ENCODE data around the gene ARID1B. TPM values are rescaled to one million over a fixed set of nuclear protein-coding genes. Genes with fewer than 3 reads are reported as not detected.

ARID1B gene
- total and polyA plus RNA-seq, 2 of the 13 experiments (the other 11 are each of a cell fraction or from before 2014, with no cell fraction given): 20.1 to 32.6 TPM

GRCh38 chr6:156988276-156989158 lies 211.3 kb downstream of the ARID1B start:
- Histone ChIP-seq H2AFZ (ENCODE audit: low read length) (no peak overlapping the region), H4K20me1 (ENCODE audit: insufficient read depth, low read length) (peaks cover 13% of the 10 kb centered on the region), H3K4me1 (ENCODE audit: insufficient read depth, low read length) (peaks cover 42% of the 10 kb centered on the region), H3K27ac (ENCODE audit: extremely low read length, insufficient read depth, low read length) (no peak overlapping the region), H3K4me3 (replicated peaks in 1 of 3; ENCODE audit: insufficient read depth in 1 of 3, low read depth in 2 of 3, low read length in 3 of 3) (no peak overlapping the region), H3K79me2 (ENCODE audit: insufficient read depth, low read length) (peaks cover 37% of the 10 kb centered on the region), H3K9me3 (ENCODE audit: low read length) (no peaks in the 10 kb centered on the region), H3K36me3 (replicated peaks in 1 of 2; ENCODE audit: control insufficient read depth in 1 of 2, insufficient read depth in 2 of 2, low read length in 2 of 2) (no peaks in the 10 kb centered on the region), H3K4me2 (ENCODE audit: low read depth, low read length) (no peak overlapping the region), H3K27me3 (ENCODE audit: control insufficient read depth in 1 of 2, insufficient read depth in 2 of 2, low read length in 2 of 2) (no peaks in the 10 kb centered on the region), H3K9ac (ENCODE audit: insufficient read depth, low read depth, low read length) (no peak overlapping the region)
- ATAC-seq (peak; percentile 73), DNase-seq (ENCODE audit: low spot score) (peak; percentile 39), FAIRE-seq (no peak)
- 91% methylated on average over 6 of the region's 6 CpGs for WGBS (ENCODE audit: low lambda C conversion rate)
- CTCF ChIA-PET (ENCODE audit: low intra/inter-chr PET ratio, low total read pairs): no interaction called here
- intact Hi-C loops (cut with micrococcal nuclease; ENCODE audit: unreplicated experiment) (no loop called here), in situ Hi-C loops (cut with HindIII; ENCODE audit: extremely low pct_ligation_motif_present, low pct_unique_long_range_greater_than_20kb) (no loop called here)
- no TSS peak for BruUV-seq (replicated peaks)
- POLR2A ChIA-PET: no interaction called here
- TF ChIP-seq ZNF687 (CRISPR knock-in tag; IDR thresholded peaks at IDR 0.05): no peak
- TF ChIP-seq NFKBIZ (CRISPR knock-in tag; IDR thresholded peaks at IDR 0.05): no peak
- TF ChIP-seq MEF2D (CRISPR knock-in tag; IDR thresholded peaks at IDR 0.05): no peak
- peak; percentile 70 for TF ChIP-seq RBM22 (optimal IDR thresholded peaks at IDR 0.05; ENCODE audit: low read length)
- TF ChIP-seq ZNF768 (CRISPR knock-in tag; IDR thresholded peaks at IDR 0.05): no peak
- TF ChIP-seq, protein P1, sequence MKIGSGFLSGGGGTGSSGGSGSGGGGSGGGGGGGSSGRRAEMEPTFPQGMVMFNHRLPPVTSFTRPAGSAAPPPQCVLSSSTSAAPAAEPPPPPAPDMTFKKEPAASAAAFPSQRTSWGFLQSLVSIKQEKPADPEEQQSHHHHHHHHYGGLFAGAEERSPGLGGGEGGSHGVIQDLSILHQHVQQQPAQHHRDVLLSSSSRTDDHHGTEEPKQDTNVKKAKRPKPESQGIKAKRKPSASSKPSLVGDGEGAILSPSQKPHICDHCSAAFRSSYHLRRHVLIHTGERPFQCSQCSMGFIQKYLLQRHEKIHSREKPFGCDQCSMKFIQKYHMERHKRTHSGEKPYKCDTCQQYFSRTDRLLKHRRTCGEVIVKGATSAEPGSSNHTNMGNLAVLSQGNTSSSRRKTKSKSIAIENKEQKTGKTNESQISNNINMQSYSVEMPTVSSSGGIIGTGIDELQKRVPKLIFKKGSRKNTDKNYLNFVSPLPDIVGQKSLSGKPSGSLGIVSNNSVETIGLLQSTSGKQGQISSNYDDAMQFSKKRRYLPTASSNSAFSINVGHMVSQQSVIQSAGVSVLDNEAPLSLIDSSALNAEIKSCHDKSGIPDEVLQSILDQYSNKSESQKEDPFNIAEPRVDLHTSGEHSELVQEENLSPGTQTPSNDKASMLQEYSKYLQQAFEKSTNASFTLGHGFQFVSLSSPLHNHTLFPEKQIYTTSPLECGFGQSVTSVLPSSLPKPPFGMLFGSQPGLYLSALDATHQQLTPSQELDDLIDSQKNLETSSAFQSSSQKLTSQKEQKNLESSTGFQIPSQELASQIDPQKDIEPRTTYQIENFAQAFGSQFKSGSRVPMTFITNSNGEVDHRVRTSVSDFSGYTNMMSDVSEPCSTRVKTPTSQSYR (CRISPR knock-in tag; IDR thresholded peaks at IDR 0.05; ENCODE audit: borderline replicate concordance): peak; percentile 38; the same call in 1 of the 2 replicates
- TF ChIP-seq ZNF136 (CRISPR knock-in tag; IDR thresholded peaks at IDR 0.05; ENCODE audit: low read depth): no peak
- TF ChIP-seq TBX2 (CRISPR knock-in tag; IDR thresholded peaks at IDR 0.05; ENCODE audit: borderline replicate concordance): no peak
- no peak for TF ChIP-seq ZNF562 (CRISPR knock-in tag; IDR thresholded peaks at IDR 0.05; ENCODE audit: borderline replicate concordance)
- TF ChIP-seq ATF7 (IDR thresholded peaks at IDR 0.05): no peak
- no peak for TF ChIP-seq ATF7 (CRISPR knock-in tag; IDR thresholded peaks at IDR 0.05)
- TF ChIP-seq MAFG (CRISPR knock-in tag; IDR thresholded peaks at IDR 0.05): no peak
- TF ChIP-seq ZBTB46 (CRISPR knock-in tag; IDR thresholded peaks at IDR 0.05; ENCODE audit: borderline replicate concordance): no peak
- TF ChIP-seq CENPT (CRISPR knock-in tag; IDR thresholded peaks at IDR 0.05; ENCODE audit: low read depth): no peak
- TF ChIP-seq SUZ12 (IDR thresholded peaks at IDR 0.05; ENCODE audit: low read depth, low read length): no peak
- TF ChIP-seq TAF1 (CRISPR knock-in tag; IDR thresholded peaks at IDR 0.05): no peak
